ENCODE data around the gene GRAMD1C. TPM values are rescaled to one million over a fixed set of nuclear protein-coding genes. Genes with fewer than 3 reads are reported as not detected.

GRAMD1C gene
- total RNA-seq, 2 experiments from 2014 or later, result 0.29 to 0.61 TPM

- ATAC-seq, result no peak
- TF ChIP-seq, protein P1, sequence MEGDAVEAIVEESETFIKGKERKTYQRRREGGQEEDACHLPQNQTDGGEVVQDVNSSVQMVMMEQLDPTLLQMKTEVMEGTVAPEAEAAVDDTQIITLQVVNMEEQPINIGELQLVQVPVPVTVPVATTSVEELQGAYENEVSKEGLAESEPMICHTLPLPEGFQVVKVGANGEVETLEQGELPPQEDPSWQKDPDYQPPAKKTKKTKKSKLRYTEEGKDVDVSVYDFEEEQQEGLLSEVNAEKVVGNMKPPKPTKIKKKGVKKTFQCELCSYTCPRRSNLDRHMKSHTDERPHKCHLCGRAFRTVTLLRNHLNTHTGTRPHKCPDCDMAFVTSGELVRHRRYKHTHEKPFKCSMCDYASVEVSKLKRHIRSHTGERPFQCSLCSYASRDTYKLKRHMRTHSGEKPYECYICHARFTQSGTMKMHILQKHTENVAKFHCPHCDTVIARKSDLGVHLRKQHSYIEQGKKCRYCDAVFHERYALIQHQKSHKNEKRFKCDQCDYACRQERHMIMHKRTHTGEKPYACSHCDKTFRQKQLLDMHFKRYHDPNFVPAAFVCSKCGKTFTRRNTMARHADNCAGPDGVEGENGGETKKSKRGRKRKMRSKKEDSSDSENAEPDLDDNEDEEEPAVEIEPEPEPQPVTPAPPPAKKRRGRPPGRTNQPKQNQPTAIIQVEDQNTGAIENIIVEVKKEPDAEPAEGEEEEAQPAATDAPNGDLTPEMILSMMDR (IDR thresholded peaks at IDR 0.05), result no peak
- no peaks in the 10 kb centered on the region for H3K9me3 Mint-ChIP-seq
- intact Hi-C loops (cut with micrococcal nuclease), result no loop called here
- no peaks in the 10 kb centered on the region for H3K36me3 Mint-ChIP-seq (ENCODE audit: low read depth)
- H3K27me3 Mint-ChIP-seq, result peaks cover 4% of the 10 kb centered on the region
- DNase-seq, result no peak
- ChIA-PET POLR2A (no interaction called here), CTCF (no interaction called here)
- H3K27ac Mint-ChIP-seq, result no peak overlapping the region
- no peak overlapping the region for H3K4me3 Mint-ChIP-seq
- H3K4me1 Mint-ChIP-seq (ENCODE audit: low read depth), result no peaks in the 10 kb centered on the region
Measured at GRCh38 chr3:113878403-113878802, 39.8 kb downstream of the GRAMD1C start.

DNA sequence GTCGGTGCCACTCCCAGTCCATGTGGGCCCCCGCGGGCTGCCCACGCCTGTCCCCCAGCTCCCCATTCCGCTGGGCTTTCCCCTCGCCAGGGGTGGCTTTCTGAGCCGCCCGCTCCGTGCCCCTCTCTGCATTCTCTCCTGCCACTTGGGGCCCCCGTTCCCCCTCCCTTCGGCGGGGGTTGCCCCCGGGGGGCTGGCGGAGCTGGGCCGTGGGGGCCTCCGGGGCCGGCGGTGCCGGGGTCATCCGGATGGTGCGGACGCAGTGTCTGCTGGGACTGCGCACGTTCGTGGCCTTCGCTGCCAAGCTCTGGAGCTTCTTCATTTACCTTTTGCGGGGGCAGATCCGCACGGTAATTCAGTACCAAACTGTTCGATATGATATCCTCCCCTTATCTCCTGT, 46.5 kb downstream of the GRAMD1C start:
- TF ChIP-seq, protein P1 (IDR thresholded peaks at IDR 0.05), result no peak
- H3K27me3 Mint-ChIP-seq, result no peaks in the 10 kb centered on the region
- no peaks in the 10 kb centered on the region for H3K4me1 Mint-ChIP-seq (ENCODE audit: low read depth)
- DNase-seq (no peak), ATAC-seq (no peak)
- no peaks in the 10 kb centered on the region for H3K9me3 Mint-ChIP-seq
- CTCF ChIA-PET, result no interaction called here
- H3K27ac Mint-ChIP-seq, result no peak overlapping the region
- H3K36me3 Mint-ChIP-seq (ENCODE audit: low read depth), result no peaks in the 10 kb centered on the region
- no peak overlapping the region for H3K4me3 Mint-ChIP-seq
- intact Hi-C loops (cut with micrococcal nuclease), result no loop called here
- POLR2A ChIA-PET, result no interaction called here

DNA sequence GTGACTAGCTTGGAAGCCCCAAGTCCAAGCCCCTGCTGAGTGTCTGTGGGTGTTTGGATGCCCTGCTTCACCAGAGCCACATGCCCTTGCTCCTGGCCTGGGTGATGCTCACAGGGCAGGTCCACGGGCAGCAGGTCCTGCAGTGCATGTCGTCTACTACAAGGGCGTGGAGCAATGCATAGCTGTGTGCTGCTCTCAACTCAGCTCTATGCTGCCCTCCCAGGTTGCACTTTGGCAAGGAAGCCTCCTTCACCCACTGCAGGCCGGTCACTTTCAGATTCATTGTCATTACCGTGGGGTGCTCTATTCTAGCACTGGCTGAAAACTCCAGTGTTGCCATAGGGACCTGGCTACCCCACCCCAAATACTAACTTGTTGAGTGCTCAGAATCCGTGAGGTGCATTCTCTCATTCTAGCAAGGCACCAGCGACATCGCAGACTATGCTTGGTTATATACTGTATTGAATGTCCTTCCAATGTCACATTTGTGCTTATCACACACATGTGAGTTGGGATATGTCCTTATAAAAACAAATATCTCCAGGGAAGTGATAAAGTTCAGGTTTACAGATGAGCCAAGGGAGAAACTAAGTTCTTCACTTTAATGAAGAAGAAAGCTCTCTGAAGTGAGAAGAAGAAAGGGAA, 51.8 kb downstream of the GRAMD1C start:
- no peaks in the 10 kb centered on the region for H3K27me3 Mint-ChIP-seq
- ChIA-PET POLR2A (no interaction called here), CTCF (interaction anchor here (1.0 kb wide), 1 partner anchor 49 kb away, joined by 3 read pairs; no protein-coding TSS in a partner anchor)
- intact Hi-C loops (cut with micrococcal nuclease), result no loop called here
- no peaks in the 10 kb centered on the region for H3K9me3 Mint-ChIP-seq
- TF ChIP-seq, protein P1 (IDR thresholded peaks at IDR 0.05), result no peak
- ATAC-seq (no peak), DNase-seq (no peak)
- no peak overlapping the region for H3K27ac Mint-ChIP-seq
- no peaks in the 10 kb centered on the region for H3K4me1 Mint-ChIP-seq (ENCODE audit: low read depth)
- no peaks in the 10 kb centered on the region for H3K36me3 Mint-ChIP-seq (ENCODE audit: low read depth)
- no peak overlapping the region for H3K4me3 Mint-ChIP-seq

- H3K4me3 Mint-ChIP-seq, result no peak overlapping the region
- H3K27me3 Mint-ChIP-seq, result no peaks in the 10 kb centered on the region
- CTCF ChIA-PET, result interaction anchor here (1.0 to 2.1 kb wide), 3 partner anchors 18 to 159 kb away, joined by 3 to 7 read pairs (median 3); no protein-coding TSS in a partner anchor
- H3K36me3 Mint-ChIP-seq (ENCODE audit: low read depth), result no peaks in the 10 kb centered on the region
- TF ChIP-seq, protein P1 (IDR thresholded peaks at IDR 0.05), result no peak
- no peak overlapping the region for H3K27ac Mint-ChIP-seq
- DNase-seq (no peak), ATAC-seq (no peak)
- H3K9me3 Mint-ChIP-seq, result no peaks in the 10 kb centered on the region
- POLR2A ChIA-PET, result no interaction called here
- intact Hi-C loops (cut with micrococcal nuclease), result no loop called here
- peaks cover 6% of the 10 kb centered on the region for H3K4me1 Mint-ChIP-seq (ENCODE audit: low read depth)
Measured at GRCh38 chr3:113894927-113895326, 56.3 kb downstream of the GRAMD1C start.

DNA sequence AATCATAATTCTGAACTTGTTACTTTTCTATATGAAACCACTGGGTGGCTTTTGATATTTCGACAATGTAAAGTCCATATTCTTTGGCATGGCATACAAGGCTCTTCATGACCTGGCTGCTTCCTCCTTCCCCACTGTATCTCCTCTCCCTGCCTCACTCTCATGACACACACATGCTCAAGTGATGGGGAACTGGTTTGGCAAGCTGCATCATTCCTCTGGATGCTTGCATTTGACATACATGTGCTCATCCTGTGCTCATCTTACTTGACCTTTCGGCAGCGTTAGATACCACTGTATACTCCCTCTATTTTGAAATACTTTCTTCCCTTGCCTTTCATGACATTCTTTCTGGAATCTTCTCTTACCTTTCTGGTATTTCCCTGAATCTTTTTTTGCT, 57.4 kb downstream of the GRAMD1C start:
- Mint-ChIP-seq H3K36me3 (ENCODE audit: low read depth) (no peaks in the 10 kb centered on the region), H3K27me3 (no peaks in the 10 kb centered on the region), H3K9me3 (no peaks in the 10 kb centered on the region), H3K27ac (no peak overlapping the region), H3K4me3 (no peak overlapping the region), H3K4me1 (ENCODE audit: low read depth) (peaks cover 6% of the 10 kb centered on the region)
- TF ChIP-seq, protein P1 (IDR thresholded peaks at IDR 0.05), result no peak
- intact Hi-C loops (cut with micrococcal nuclease), result no loop called here
- CTCF ChIA-PET, result interaction anchor here (2.1 to 3.7 kb wide), 2 partner anchors 17 to 51 kb away, joined by 7 to 11 read pairs; no protein-coding TSS in a partner anchor
- DNase-seq (no peak), ATAC-seq (no peak)
- POLR2A ChIA-PET, result no interaction called here
